ENCODE measurements around the gene SMIM22.

- TF ChIP-seq POLR2A (IDR thresholded peaks at IDR 0.05) (no peak), CTCF (IDR thresholded peaks at IDR 0.05) (no peak)
Observed at GRCh38 chr16:4826526-4826925, 31.4 kb downstream of the SMIM22 start.

Data from Peyer's patch (tissue), 4 donors.